GM12865 (cell line): ENCODE results near the gene GALNT17.

ENCODE experiments used
- DNase-seq: peaks from one replicate; pipeline ENCODE4 v3.0.0; 2010; ENCODE audit warnings: low read depth
- H3K4me3 ChIP-seq: 2 replicates; pipeline ENCODE4 v1.5.1; 2011; ENCODE audit warnings: mild to moderate bottlenecking, low read depth, low read length, control low read depth
- CTCF ChIP-seq: IDR thresholded peaks from 2 replicates; pipeline ENCODE4 v1.5.1; 2011; ENCODE audit warnings: low read length, control low read depth, low read depth, inconsistent platforms; ENCODE audit not compliant: insufficient read depth; ENCODE audit errors: missing control alignments

GALNT17 gene

GRCh38 chr7:71363223-71363622, 231.3 kb downstream of the GALNT17 start:
- DNase-seq = no peak
- no peak overlapping the region for H3K4me3 ChIP-seq
- TF ChIP-seq CTCF = no peak

GRCh38 chr7:71363627-71364026, 231.7 kb downstream of the GALNT17 start:
- H3K4me3 ChIP-seq = no peak overlapping the region
- no peak for TF ChIP-seq CTCF
- no peak for DNase-seq

GRCh38 chr7:71364551-71364950, 232.6 kb downstream of the GALNT17 start:
- no peak overlapping the region for H3K4me3 ChIP-seq
- DNase-seq = no peak
- TF ChIP-seq CTCF = no peak

- no peak for DNase-seq
- no peak for TF ChIP-seq CTCF
- no peak overlapping the region for H3K4me3 ChIP-seq
These were observed 241.0 kb downstream of the GALNT17 start for GRCh38 chr7:71372991-71373390.

GRCh38 chr7:71377062-71377461, 245.1 kb downstream of the GALNT17 start:
- no peak for TF ChIP-seq CTCF
- DNase-seq = no peak
- H3K4me3 ChIP-seq = no peak overlapping the region

- no peak for TF ChIP-seq CTCF
- no peak for DNase-seq
- H3K4me3 ChIP-seq = no peak overlapping the region
These were observed 245.5 kb downstream of the GALNT17 start for GRCh38 chr7:71377469-71377868.

GRCh38 chr7:71384094-71384493, 252.2 kb downstream of the GALNT17 start:
- no peak for TF ChIP-seq CTCF
- DNase-seq = no peak
- H3K4me3 ChIP-seq = no peak overlapping the region
